Measurements from ENCODE around the gene TMEM132C. TPM values are rescaled to one million over a fixed set of nuclear protein-coding genes. Genes with fewer than 3 reads are reported as not detected.

Gene TMEM132C
- total and polyA plus RNA-seq, 9 donors: 1.6 to 38.4 (median 9.4) TPM

- WGBS, 3 donors: 71 to 75% (median 74%) methylated on average over 4 of the region's 4 CpGs
- no peaks in the 10 kb centered on the region for H3K4me1 ChIP-seq (ENCODE audit: insufficient read depth)
- no peaks in the 10 kb centered on the region for H3K36me3 ChIP-seq
- H3K9me3 ChIP-seq: no peaks in the 10 kb centered on the region
- H3K27me3 ChIP-seq: no peaks in the 10 kb centered on the region
- DNase-seq: no peak
- TF ChIP-seq EP300 (IDR thresholded peaks at IDR 0.05) (no peak), POLR2A (IDR thresholded peaks at IDR 0.05) (no peak), CTCF (IDR thresholded peaks at IDR 0.05) (no peak)
- H3K27ac ChIP-seq: no peak overlapping the region
- no peak overlapping the region for H3K4me3 ChIP-seq
- intact Hi-C loops (cut with DNase I): no loop called here
Measured at GRCh38 chr12:128727999-128728398, 461.0 kb downstream of the TMEM132C start.

- Histone ChIP-seq H3K9me3 (no peaks in the 10 kb centered on the region), H3K27me3 (no peaks in the 10 kb centered on the region), H3K27ac (no peak overlapping the region), H3K36me3 (no peaks in the 10 kb centered on the region), H3K4me3 (no peak overlapping the region), H3K4me1 (ENCODE audit: insufficient read depth) (no peaks in the 10 kb centered on the region)
- TF ChIP-seq CTCF (IDR thresholded peaks at IDR 0.05): no peak
- no peak for TF ChIP-seq POLR2A (IDR thresholded peaks at IDR 0.05)
- intact Hi-C loops (cut with DNase I): no loop called here
- WGBS, 3 donors: 58 to 66% (median 66%) methylated on average over 8 of the region's 8 CpGs
- no peak for DNase-seq
Measured at GRCh38 chr12:128729628-128730121, 462.7 kb downstream of the TMEM132C start.

- no peak for DNase-seq
Measured at GRCh38 chr12:128734371-128734770, 467.4 kb downstream of the TMEM132C start.

GRCh38 chr12:128737292-128737966 lies 470.5 kb downstream of the TMEM132C start:
- intact Hi-C loops (cut with DNase I): no loop called here
- Histone ChIP-seq H3K36me3 (no peaks in the 10 kb centered on the region), H3K27me3 (no peaks in the 10 kb centered on the region), H3K9me3 (no peaks in the 10 kb centered on the region), H3K4me1 (ENCODE audit: insufficient read depth) (no peaks in the 10 kb centered on the region), H3K27ac (no peak overlapping the region), H3K4me3 (no peak overlapping the region)
- TF ChIP-seq CTCF (IDR thresholded peaks at IDR 0.05) (no peak), EP300 (IDR thresholded peaks at IDR 0.05) (no peak)
- DNase-seq: no peak
- WGBS, 3 donors: 66 to 74% (median 68%) methylated on average over 3 of the region's 3 CpGs

More at GRCh38 chr12:128734371-128734770, 467.4 kb downstream of the TMEM132C start:
- no peak for TF ChIP-seq EP300 (IDR thresholded peaks at IDR 0.05)
- TF ChIP-seq POLR2A (IDR thresholded peaks at IDR 0.05): no peak
- Histone ChIP-seq H3K9me3 (no peaks in the 10 kb centered on the region), H3K27me3 (no peaks in the 10 kb centered on the region), H3K27ac (no peak overlapping the region), H3K4me1 (ENCODE audit: insufficient read depth) (no peaks in the 10 kb centered on the region), H3K36me3 (no peaks in the 10 kb centered on the region), H3K4me3 (no peak overlapping the region)
- intact Hi-C loops (cut with DNase I): no loop called here
- 5 to 7% (median 6%) methylated on average over 5 of the region's 5 CpGs for WGBS, 3 donors

GRCh38 chr12:128743916-128744315 lies 476.9 kb downstream of the TMEM132C start:
- Histone ChIP-seq H3K9me3 (no peaks in the 10 kb centered on the region), H3K4me1 (ENCODE audit: insufficient read depth) (no peaks in the 10 kb centered on the region), H3K4me3 (no peak overlapping the region), H3K27ac (no peak overlapping the region), H3K36me3 (no peaks in the 10 kb centered on the region), H3K27me3 (no peaks in the 10 kb centered on the region)
- no peak for DNase-seq
- no peak for TF ChIP-seq POLR2A (IDR thresholded peaks at IDR 0.05)
- no peak for TF ChIP-seq CTCF (IDR thresholded peaks at IDR 0.05)
- TF ChIP-seq EP300 (IDR thresholded peaks at IDR 0.05): no peak
- intact Hi-C loops (cut with DNase I): no loop called here
- WGBS, 3 donors: 67 to 81% (median 77%) methylated on average over 7 of the region's 7 CpGs
